Esophagus (tissue), 2 donors: Measurements from ENCODE around the gene CDIPT. TPM values are rescaled to one million over a fixed set of nuclear protein-coding genes. Genes with fewer than 3 reads are reported as not detected.
"Not testable (repeated sequence)": the region's sequence is repeated elsewhere in the genome, so short reads cannot be mapped to it uniquely, and the experiment has no call there.

Experiments used
- H3K27ac ChIP-seq, 2 donors: one replicate each; pipeline ENCODE4 v1.5.1; 2013; ENCODE audit warnings: low read depth in 2 of 2, mild to moderate bottlenecking in 2 of 2, inconsistent platforms in 1 of 2, low read length in 1 of 2, moderate library complexity in 1 of 2
- H3K27me3 ChIP-seq, 2 donors: one replicate each; pipeline ENCODE4 v1.6.1; 2013; ENCODE audit warnings: low read length in 2 of 2, control low read depth in 1 of 2, mild to moderate bottlenecking in 1 of 2; ENCODE audit not compliant: insufficient read depth in 2 of 2, control insufficient read depth in 1 of 2
- H3K36me3 ChIP-seq, 2 donors: one replicate each; pipeline ENCODE4 v1.6.1; 2013; ENCODE audit warnings: low read length in 1 of 2; ENCODE audit not compliant: control insufficient read depth in 2 of 2, insufficient read depth in 2 of 2
- H3K4me1 ChIP-seq, 2 donors: one replicate each; pipeline ENCODE4 v1.6.1; 2013; ENCODE audit warnings: low read length in 1 of 2; ENCODE audit not compliant: control insufficient read depth in 2 of 2, insufficient read depth in 2 of 2
- H3K4me3 ChIP-seq, 2 donors: one replicate each; pipeline ENCODE4 v1.5.1; 2013; ENCODE audit warnings: low read length in 2 of 2, mild to moderate bottlenecking in 2 of 2, low read depth in 1 of 2, moderate library complexity in 1 of 2
- H3K9me3 ChIP-seq, 2 donors: one replicate each; pipeline ENCODE4 v1.6.1; 2013; ENCODE audit warnings: mild to moderate bottlenecking in 2 of 2, low read depth in 1 of 2, low read length in 1 of 2, moderate library complexity in 1 of 2; ENCODE audit not compliant: control insufficient read depth in 2 of 2, insufficient read depth in 1 of 2
- WGBS, 2 donors: extraction: QIAGEN DNeasy Blood & Tissue Kit; methylation state at CpG; one replicate each; pipeline ENCODE4 v1.1.7; 2013; 5-methylcytosine and 5-hydroxymethylcytosine counted together
- polyA plus RNA-seq, 2 donors: library from polyadenylated mRNA; stranded (reverse); fragments of 200-250 nt; gene quantifications; one replicate each; pipeline ENCODE4 v1.2.3, GENCODE V29; 2013
- donor health status: healthy with polysubstance abuse.
- donor health status: Bipolar disorder and iron deficiency.

Gene CDIPT
- polyA plus RNA-seq, 2 donors = 26.7 to 48.3 TPM

GRCh38 chr16:29837841-29838240, 25.2 kb downstream of the CDIPT start:
- WGBS, 2 donors = 92 to 94% methylated on average over 5 of the region's 5 CpGs

GRCh38 chr16:29836623-29837022, 26.4 kb downstream of the CDIPT start:
- no peaks in the 10 kb centered on the region for H3K9me3 ChIP-seq
- whole genome bisulfite sequencing, 2 donors = 87 to 88% methylated on average over 15 of the region's 15 CpGs

More at GRCh38 chr16:29837841-29838240, 25.2 kb downstream of the CDIPT start:
- peaks cover 0 to 2% of the 10 kb centered on the region in 2 donors for H3K4me1 ChIP-seq
- H3K4me3 ChIP-seq = no peak overlapping the region
- H3K27me3 ChIP-seq = no peaks in the 10 kb centered on the region
- peaks cover 14 to 50% of the 10 kb centered on the region in 2 donors for H3K36me3 ChIP-seq
- no peak overlapping the region for H3K27ac ChIP-seq
- no peaks in the 10 kb centered on the region for H3K9me3 ChIP-seq

DNA sequence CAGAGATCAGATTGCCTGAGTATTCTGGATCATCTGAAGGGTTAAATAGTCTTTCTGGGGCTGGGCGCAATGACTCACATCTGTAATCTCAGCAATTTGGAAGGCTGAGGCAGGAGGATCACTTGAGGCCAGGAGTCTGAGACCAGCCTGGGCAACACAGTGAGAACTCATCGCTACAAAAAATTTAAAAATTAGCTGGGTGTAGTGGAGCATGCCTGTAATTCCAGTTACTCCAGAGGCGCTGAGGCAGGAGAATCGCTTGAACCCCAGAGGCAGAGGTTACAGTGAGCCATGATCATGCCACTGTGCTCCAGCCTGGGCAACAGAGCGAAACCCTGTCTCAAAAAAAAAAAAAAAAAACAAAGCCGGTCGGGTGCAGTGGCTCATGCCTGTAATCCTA, 27.1 kb downstream of the CDIPT start:
- Histone ChIP-seq H3K4me3 (no peak overlapping the region), H3K4me1 (peaks cover 0 to 2% of the 10 kb centered on the region in 2 donors), H3K27ac (no peak overlapping the region), H3K36me3 (peaks cover 9 to 41% of the 10 kb centered on the region in 2 donors), H3K9me3 (no peaks in the 10 kb centered on the region), H3K27me3 (no peaks in the 10 kb centered on the region)
- 89 to 95% methylated on average over 7 of the region's 7 CpGs for WGBS, 2 donors

More at GRCh38 chr16:29836623-29837022, 26.4 kb downstream of the CDIPT start:
- no peak overlapping the region for H3K27ac ChIP-seq
- no peaks in the 10 kb centered on the region for H3K27me3 ChIP-seq
- peaks cover 9 to 46% of the 10 kb centered on the region in 2 donors for H3K36me3 ChIP-seq
- H3K4me1 ChIP-seq = peaks cover 0 to 2% of the 10 kb centered on the region in 2 donors
- H3K4me3 ChIP-seq = no peak overlapping the region

- H3K4me1 ChIP-seq = peaks cover 0 to 2% of the 10 kb centered on the region in 2 donors
- no peaks in the 10 kb centered on the region for H3K27me3 ChIP-seq
- H3K9me3 ChIP-seq = no peaks in the 10 kb centered on the region
- H3K36me3 ChIP-seq = peaks cover 3 to 37% of the 10 kb centered on the region in 2 donors
- 86 to 92% methylated on average over 5 of the region's 5 CpGs for WGBS, 2 donors
- no peak overlapping the region for H3K27ac ChIP-seq
- H3K4me3 ChIP-seq = no peak overlapping the region
These were observed 28.9 kb downstream of the CDIPT start for GRCh38 chr16:29834079-29834478.

DNA sequence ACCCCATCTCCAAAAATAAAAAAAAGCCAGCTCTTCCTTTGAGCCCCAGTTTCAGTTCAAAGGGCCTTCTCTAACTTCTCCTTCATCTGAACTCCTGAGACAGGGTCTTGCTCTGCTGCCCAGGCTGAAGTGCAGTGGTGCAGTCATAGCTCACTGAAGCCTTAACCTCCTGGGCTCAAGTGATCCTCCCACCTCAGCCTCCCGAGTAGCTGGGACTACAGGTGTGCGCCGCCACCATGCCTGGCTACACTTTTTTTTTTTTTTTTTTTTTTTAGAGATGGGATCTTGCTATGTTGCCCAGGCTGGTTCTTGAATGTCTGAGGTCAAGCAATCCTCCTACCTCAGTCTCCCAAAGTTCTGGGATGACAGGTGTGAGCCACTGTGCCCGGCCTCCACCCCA, 29.8 kb downstream of the CDIPT start:
- H3K9me3 ChIP-seq, H3K27ac ChIP-seq, H3K4me1 ChIP-seq, H3K27me3 ChIP-seq, H3K4me3 ChIP-seq: not testable (repeated sequence)
- H3K36me3 ChIP-seq = peaks cover 3 to 34% of the 10 kb centered on the region in 2 donors
- 96 to 98% methylated on average over 4 of the region's 4 CpGs for WGBS, 2 donors

GRCh38 chr16:29831490-29831889, 31.5 kb downstream of the CDIPT start:
- no peaks in the 10 kb centered on the region for H3K27me3 ChIP-seq
- H3K27ac ChIP-seq = no peak overlapping the region
- H3K36me3 ChIP-seq = peaks cover 3 to 26% of the 10 kb centered on the region in 2 donors
- no peak overlapping the region for H3K4me3 ChIP-seq
- peaks cover 0 to 2% of the 10 kb centered on the region in 2 donors for H3K4me1 ChIP-seq
- no peaks in the 10 kb centered on the region for H3K9me3 ChIP-seq
- 54 to 60% methylated on average over 2 of the region's 2 CpGs for WGBS, 2 donors

DNA sequence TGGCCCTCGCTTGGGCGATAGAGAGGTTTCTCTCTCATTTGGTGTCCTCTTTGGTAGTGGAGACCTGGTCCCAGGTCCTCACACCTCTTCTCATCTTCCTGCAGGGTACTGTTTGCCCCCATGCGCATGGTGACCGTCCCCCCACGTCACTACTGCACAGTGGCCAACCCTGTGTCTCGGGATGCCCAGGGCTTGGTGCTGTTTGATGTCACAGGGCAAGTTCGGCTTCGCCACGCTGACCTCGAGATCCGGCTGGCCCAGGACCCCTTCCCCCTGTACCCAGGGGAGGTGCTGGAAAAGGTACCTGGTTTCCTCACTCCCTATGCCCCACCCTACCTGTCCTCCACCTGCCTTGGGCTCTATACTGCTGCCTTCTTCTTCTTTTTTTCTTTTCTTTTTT, 32.3 kb downstream of the CDIPT start:
- no peaks in the 10 kb centered on the region for H3K9me3 ChIP-seq
- peaks cover 3 to 8% of the 10 kb centered on the region in 2 donors for H3K4me1 ChIP-seq
- H3K27me3 ChIP-seq = no peaks in the 10 kb centered on the region
- WGBS, 2 donors = 94% methylated on average over 11 of the region's 11 CpGs
- peaks cover 3 to 29% of the 10 kb centered on the region in 2 donors for H3K36me3 ChIP-seq
- H3K4me3 ChIP-seq = no peak overlapping the region
- H3K27ac ChIP-seq = no peak overlapping the region

DNA sequence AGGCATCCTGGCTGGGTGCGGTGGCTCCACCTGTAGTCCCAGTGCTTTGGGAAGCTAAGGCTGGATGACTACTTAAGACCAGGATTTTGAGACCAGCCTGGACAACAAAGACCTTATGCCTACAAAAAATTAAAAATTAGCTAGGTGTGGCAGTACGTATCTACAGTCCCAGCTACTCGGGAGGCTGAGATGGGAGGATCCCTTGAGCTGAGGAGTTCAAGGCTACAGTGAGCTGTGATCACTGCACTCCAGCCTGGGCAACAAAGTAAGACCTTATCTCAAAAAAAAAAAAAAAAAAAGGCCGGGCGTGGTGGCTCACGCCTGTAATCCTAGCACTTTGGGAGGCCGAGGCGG, 36.7 kb downstream of the CDIPT start:
- Histone ChIP-seq H3K36me3 (peaks cover 0 to 9% of the 10 kb centered on the region in 2 donors), H3K27ac (peak overlapping the region in 1 of 2 donors; percentile 61)
- WGBS, 2 donors = 87 to 88% methylated on average over 6 of the region's 8 CpGs

GRCh38 chr16:29825145-29826044, 37.6 kb downstream of the CDIPT start:
- peaks cover 0 to 4% of the 10 kb centered on the region in 2 donors for H3K36me3 ChIP-seq
- H3K27me3 ChIP-seq = no peaks in the 10 kb centered on the region
- peaks cover 8 to 27% of the 10 kb centered on the region in 2 donors for H3K4me1 ChIP-seq
- H3K9me3 ChIP-seq = no peaks in the 10 kb centered on the region
- peak overlapping the region; percentile 61 to 65 for H3K27ac ChIP-seq
- 48 to 53% methylated on average over 10 of the region's 10 CpGs for WGBS, 2 donors
- no peak overlapping the region for H3K4me3 ChIP-seq

More for the DNA sequence above, 36.7 kb downstream of the CDIPT start:
- H3K4me1 ChIP-seq = peaks cover 6 to 23% of the 10 kb centered on the region in 2 donors
- no peaks in the 10 kb centered on the region for H3K27me3 ChIP-seq
- H3K4me3 ChIP-seq = no peak overlapping the region
- no peaks in the 10 kb centered on the region for H3K9me3 ChIP-seq
